Activated CD4-positive, alpha-beta T cell treated with anti-CD3 and anti-CD28 coated beads for 48 hours (primary cell): Measurements from ENCODE around the gene CBLC.
A peak's percentile ranks its signal among the peaks of the same experiment; 100 is the strongest.
"Not testable (repeated sequence)": the region's sequence is repeated elsewhere in the genome, so short reads cannot be mapped to it uniquely, and the experiment has no call there.

Experiments used
- DNase-seq: peaks from one replicate; pipeline ENCODE4 v3.0.0-alpha.2; 2020

Gene CBLC

GRCh38 chr19:44822177-44822576 lies 44.5 kb downstream of the CBLC start:
- no peak for DNase-seq

- no peak for DNase-seq
These were observed 45.1 kb downstream of the CBLC start for GRCh38 chr19:44822670-44823372.

- DNase-seq, result no peak
These were observed 45.6 kb downstream of the CBLC start for GRCh38 chr19:44823373-44823698.

- DNase-seq, result no peak
These were observed 47.1 kb downstream of the CBLC start for GRCh38 chr19:44824761-44825160.

GRCh38 chr19:44832875-44833274 lies 55.2 kb downstream of the CBLC start:
- not testable (repeated sequence) for DNase-seq

- not testable (repeated sequence) for DNase-seq
These were observed 56.7 kb downstream of the CBLC start for GRCh38 chr19:44834399-44834798.

GRCh38 chr19:44839276-44839675 lies 61.6 kb downstream of the CBLC start:
- DNase-seq, result no peak

- DNase-seq, result no peak
These were observed 63.1 kb downstream of the CBLC start for GRCh38 chr19:44840811-44841210.

- no peak for DNase-seq
These were observed 63.5 kb downstream of the CBLC start for GRCh38 chr19:44841231-44841630.

- no peak for DNase-seq
These were observed 67.6 kb downstream of the CBLC start for GRCh38 chr19:44845286-44845611.

- DNase-seq, result peak; percentile 96
These were observed 68.1 kb downstream of the CBLC start, which contains the start of gene NECTIN2 for GRCh38 chr19:44845612-44846454. Gene NECTIN2, plus strand, starts transcription at chr19:44846297. Its CDS starts 229 bp downstream, at chr19:44846526.

GRCh38 chr19:44846455-44847143 lies 68.9 kb downstream of the CBLC start:
- no peak for DNase-seq

GRCh38 chr19:44847144-44848035 lies 69.7 kb downstream of the CBLC start:
- peak; percentile 12 for DNase-seq

GRCh38 chr19:44848036-44848811 lies 70.5 kb downstream of the CBLC start:
- no peak for DNase-seq

GRCh38 chr19:44848812-44849447 lies 71.2 kb downstream of the CBLC start:
- DNase-seq, result no peak
